Uterus (tissue), 2 donors: ENCODE measurements around the gene TEX54.

Experiments
- POLR2A ChIP-seq, 2 donors: fragments of 450-650 bp; IDR thresholded peaks; one replicate each; pipeline ENCODE4 v1.6.1; 2016; ENCODE audit warnings: antibody characterized with exemption in 2 of 2, mild to moderate bottlenecking in 1 of 2, moderate library complexity in 1 of 2
- TF ChIP-seq, protein P1 (sequence below), 4 experiments: fragments of 200-600 bp in 2 of 4; fragments of 450-650 bp in 2 of 4; sonication (generic) in 2 of 4; IDR thresholded peaks; one replicate each; pipeline ENCODE4 v1.5.1; 2016 to 2019; ENCODE audit warnings: antibody characterized with exemption in 4 of 4, mild to moderate bottlenecking in 2 of 4, moderate library complexity in 1 of 4

DNA sequence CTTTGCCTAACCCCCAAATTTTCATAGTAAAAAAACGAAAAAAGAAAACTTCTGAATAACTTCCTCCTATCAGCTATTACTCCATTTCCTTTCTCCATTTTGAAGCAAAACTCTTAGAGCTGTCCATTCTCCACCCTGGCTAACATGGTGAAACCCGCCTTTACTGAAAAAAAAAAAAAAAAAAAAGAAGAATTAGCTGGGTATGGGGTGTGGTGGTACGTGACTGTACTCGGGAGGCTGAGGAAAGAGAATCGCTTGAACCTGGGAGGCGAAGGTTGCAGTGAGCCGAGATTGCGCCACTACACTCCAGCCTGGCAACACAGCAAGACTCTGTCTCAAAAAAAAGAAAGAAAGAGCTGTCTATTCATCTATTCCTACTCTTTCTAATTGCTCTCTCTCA is 16.1 kb downstream of the TEX54 start:
- TF ChIP-seq POLR2A (IDR thresholded peaks at IDR 0.05), result no peak
- TF ChIP-seq, protein P1, sequence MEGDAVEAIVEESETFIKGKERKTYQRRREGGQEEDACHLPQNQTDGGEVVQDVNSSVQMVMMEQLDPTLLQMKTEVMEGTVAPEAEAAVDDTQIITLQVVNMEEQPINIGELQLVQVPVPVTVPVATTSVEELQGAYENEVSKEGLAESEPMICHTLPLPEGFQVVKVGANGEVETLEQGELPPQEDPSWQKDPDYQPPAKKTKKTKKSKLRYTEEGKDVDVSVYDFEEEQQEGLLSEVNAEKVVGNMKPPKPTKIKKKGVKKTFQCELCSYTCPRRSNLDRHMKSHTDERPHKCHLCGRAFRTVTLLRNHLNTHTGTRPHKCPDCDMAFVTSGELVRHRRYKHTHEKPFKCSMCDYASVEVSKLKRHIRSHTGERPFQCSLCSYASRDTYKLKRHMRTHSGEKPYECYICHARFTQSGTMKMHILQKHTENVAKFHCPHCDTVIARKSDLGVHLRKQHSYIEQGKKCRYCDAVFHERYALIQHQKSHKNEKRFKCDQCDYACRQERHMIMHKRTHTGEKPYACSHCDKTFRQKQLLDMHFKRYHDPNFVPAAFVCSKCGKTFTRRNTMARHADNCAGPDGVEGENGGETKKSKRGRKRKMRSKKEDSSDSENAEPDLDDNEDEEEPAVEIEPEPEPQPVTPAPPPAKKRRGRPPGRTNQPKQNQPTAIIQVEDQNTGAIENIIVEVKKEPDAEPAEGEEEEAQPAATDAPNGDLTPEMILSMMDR (IDR thresholded peaks at IDR 0.05), result no peak
